SHP77 (cell line): ENCODE results near the gene SLC45A3.

Experiments used
- DNase-seq, 2 experiments: peaks; one replicate each; lab custom pipeline; 2025; lab: John Stamatoyannopoulos, UW

The SLC45A3 gene

DNA sequence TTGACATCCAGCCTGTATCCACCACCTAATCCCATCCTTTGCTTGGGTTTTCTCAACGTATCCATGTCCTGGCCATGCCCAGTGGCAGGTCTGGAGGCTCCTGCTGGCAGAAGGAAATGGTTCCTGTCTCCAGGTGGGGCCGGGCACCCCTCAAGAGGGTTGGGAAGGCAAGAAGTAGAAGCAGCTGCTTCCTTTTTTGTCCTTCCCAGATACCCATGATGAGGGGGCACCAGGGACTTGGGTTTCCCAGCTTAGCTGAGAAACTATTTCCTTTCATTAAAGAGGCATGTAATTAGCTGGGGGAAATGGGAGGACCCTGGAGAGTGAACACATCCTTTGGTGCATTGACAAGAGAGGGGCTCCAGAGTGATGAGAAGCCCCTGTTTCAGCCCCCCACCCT lies 21.1 kb upstream of the SLC45A3 start:
- no peak for DNase-seq

DNA sequence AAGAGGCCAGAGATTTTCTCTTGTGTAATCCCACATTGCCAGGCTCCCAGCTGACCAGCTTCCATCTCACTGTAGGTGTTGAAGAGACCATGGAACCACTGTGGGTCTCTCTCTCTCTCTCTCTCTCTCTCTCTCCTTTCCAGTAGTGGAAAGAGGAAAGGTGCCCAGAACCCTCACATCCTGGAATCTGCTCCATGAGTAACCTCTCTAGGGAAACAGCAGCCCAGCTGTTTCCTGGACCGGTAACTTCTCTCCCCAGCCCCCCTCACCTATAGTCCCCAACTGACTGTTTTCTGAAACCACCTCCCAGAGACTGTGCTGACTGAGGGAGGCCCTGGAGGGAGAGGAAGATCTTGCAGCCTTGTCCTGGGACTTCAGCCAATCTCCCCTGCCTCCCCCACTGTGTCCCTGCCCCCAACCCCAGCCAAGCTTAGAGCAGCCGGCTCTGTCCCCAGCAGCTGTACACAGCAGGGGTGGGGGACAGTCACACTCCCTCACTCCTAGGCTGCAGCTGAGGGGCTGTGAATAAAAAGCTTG lies 20.6 kb upstream of the SLC45A3 start:
- DNase-seq = no peak

DNA sequence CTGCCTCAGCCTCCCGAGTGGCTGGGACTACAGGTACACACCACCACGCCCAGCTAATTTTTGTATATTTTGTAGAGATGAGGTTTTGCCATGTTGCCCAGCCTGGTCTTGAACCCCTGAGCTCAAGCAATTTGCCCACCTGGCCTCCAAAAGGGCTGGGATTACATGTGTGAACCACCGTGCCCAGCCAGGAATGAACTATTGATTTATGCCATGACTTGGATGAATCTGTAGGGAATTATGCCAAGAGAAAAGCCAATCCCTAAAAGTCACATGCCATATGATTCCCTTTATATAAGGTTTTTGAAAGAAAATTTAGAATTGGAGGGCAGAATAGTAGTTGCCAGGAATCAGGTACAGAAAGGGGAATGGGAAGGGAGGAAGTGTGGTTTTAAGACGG lies 19.1 kb upstream of the SLC45A3 start:
- DNase-seq = no peak

DNA sequence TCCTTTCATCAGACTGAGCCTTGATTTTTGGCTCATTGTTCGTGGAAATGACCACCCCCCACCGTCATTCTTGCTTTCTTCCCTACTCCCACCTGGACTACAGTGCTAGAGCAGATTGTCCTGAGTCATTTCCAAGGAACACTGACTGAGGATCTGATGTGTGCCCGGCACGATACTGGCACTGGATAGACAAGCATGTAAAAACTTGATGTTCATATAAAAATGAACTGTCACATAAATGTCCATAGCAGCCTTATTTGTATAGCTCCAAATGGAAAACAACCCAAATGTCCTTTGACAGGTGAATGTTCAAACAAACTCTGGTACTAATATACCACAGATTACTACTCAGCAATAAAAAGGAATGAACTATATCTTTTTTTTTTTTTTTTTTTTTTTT lies 18.6 kb upstream of the SLC45A3 start:
- no peak for DNase-seq

DNA sequence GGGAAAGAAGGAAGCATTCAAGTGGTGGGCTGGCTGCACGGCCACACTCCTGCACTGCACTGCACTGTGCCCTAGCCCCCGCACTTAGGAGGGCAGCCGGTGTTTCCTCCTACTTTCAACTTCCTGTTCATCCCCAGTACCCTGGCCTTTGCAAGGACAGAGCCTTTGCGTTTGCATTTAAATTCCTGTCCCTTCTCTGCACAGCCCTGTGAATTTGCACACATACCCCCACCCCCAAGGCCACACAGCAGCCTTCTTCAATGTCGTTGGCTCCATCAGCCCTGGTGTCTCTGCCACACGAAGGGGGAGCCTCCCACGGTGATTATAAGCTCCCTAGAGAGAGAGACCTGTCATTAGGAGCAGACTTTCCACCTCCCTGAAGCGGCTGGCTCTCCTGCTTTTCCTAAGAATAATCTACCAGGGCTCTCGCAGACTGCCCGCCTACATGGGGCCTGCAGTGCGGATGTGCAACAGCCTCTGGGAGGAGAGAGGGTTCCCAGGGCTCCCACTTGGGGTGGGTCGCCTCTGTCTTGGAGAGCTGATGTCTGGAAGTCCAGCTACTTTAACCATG lies 13.2 kb upstream of the SLC45A3 start:
- DNase-seq = no peak

DNA sequence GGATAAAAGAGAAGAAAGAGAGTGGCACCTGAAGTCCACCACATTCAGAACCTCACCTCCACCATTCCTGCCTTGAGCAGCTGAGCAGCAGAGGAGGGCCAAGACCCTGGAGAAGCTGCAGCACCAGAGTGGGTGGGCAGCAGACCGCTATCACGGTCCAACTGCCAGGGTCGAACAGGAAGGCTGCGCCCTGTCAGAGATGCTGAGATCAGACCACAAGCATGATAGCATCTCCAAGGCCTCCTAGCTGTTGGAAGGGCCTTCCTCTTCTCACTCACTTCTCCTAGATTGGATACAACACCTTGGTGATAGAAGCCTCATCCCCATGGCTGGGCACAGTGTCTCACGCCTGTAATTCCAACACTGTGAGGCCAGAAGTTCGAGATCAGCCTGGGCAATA lies 12.1 kb upstream of the SLC45A3 start:
- DNase-seq = no peak

DNA sequence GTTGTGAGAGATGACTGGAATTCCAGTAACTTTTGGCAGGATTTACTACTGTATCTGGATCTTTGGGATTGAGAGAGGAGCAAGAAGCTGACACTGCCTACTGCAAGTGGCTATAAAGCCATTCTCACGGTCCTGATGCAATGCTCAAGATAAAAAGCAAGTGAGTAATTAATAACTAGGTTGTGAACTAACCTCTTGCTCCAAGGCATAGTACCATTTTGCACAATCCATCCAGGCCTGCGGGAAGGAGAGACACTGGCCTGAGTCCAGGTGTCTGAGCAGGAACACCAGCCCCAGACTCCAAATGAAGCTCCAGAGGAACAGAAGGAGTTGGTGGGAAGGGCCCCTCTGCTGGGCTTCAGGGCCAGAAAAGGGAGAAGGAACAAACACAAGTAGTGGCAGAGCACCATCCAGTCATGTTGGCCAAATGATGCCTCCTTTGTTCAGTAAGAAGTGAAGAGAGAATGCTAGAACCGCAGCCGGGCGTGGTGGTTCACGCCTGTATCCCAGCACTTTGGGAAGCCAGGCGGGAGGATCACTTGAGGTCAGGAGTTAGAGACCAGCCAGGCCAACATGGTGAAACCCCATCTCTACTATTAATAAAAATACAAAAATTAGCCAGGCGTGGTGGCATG lies 9.9 kb upstream of the SLC45A3 start:
- no peak for DNase-seq

DNA sequence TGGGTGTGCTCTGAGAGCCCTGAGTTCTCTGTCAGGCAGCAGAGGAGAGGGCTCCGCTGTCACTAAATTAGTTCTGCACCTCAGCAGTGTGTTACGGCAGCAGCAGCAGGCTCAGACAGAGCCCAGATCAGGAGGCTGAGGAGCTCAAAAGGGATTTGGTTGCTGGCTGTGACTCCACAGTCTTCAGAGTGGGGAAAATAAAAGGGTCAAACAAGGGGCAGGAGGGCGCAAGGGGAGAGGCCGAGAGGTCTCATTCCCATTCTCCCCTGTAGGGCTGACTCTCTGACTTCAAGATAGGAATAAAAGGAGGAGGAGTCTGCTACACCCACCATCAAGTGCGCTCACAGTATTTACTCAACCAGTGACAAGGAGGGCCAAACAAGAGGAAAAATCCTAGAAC lies 9.2 kb upstream of the SLC45A3 start:
- no peak for DNase-seq

DNA sequence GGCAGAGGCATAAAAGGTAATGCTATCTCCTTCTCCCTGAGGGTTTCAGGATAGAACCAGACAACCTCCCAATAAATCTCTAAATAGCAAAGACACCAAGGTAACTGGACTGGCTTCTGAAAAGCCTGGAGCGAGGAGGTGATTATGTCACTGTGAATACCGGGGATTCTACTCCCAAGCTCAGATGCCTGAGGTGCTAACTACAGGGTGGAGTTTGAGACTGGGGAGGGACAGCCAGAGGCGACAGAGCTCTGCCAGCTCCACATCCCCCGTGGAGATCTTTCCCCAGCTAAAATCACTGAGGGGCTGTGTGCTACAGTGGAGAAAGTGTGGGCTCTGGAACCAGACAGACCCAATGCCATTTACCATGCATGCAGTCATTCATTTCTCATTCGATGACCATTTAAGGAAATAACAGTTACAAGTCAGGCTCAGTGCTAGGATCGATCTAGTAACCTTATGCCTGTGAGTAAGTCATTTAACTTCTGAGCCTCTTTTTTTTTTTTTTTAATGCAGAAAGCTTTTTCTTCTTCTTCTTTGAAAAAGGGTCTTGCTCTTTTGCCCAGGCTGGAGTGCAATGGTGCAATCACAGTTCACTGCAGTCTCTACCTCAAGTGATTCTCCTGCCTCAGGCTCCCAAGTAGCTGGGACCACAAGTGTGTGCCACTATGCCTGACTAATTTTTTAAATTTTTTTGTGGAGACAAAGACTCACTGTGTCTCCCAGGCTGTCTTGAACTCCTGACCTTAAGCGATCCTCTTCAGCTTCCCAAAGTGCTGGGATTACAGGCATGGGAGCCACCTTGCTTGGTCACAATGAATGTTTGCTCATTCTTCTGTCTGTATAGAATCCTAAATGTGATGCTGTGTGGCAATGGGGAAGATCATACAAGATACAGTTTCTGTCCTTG lies 8.1 kb upstream of the SLC45A3 start:
- no peak for DNase-seq

DNA sequence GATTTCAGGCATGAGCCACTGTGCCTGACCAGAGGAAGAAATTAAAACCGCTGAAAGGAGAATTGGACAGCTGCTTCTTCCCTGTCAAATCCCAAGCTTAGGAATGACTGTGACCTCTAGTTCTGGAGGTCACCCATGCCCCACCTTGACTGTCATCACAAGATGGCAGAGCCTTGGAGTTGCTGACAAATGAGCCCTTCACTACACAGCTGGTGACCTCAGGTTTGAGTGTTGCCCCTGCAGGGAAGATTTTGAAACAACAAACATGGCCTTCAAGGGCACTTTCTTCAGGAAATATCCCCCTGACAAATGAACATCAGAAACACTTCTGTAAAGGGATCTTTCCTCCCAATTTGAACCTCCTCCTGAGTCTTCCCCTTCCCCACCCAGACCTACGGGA lies 6.9 kb upstream of the SLC45A3 start:
- DNase-seq = no peak

DNA sequence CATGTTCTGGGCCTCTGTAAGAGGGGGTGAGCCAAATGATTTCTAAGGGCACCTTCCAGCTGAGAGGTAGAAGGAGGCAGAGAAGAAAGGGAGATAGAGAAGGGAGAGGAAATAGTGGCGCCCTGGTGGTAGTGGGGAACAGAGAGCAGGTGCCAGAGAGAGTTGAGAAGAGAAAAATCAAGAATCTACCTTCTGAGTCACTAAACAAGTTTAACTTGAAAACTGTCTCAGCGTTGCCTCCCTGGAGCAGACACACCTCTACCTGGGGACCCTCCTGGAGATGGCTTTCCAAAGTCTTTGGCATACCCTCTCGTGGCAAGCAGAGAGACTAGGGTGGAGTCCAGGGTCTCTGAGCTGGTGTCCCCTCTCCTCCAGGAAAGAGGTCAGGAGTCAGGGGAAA lies 1.1 kb upstream of the SLC45A3 start:
- DNase-seq = no peak

DNA sequence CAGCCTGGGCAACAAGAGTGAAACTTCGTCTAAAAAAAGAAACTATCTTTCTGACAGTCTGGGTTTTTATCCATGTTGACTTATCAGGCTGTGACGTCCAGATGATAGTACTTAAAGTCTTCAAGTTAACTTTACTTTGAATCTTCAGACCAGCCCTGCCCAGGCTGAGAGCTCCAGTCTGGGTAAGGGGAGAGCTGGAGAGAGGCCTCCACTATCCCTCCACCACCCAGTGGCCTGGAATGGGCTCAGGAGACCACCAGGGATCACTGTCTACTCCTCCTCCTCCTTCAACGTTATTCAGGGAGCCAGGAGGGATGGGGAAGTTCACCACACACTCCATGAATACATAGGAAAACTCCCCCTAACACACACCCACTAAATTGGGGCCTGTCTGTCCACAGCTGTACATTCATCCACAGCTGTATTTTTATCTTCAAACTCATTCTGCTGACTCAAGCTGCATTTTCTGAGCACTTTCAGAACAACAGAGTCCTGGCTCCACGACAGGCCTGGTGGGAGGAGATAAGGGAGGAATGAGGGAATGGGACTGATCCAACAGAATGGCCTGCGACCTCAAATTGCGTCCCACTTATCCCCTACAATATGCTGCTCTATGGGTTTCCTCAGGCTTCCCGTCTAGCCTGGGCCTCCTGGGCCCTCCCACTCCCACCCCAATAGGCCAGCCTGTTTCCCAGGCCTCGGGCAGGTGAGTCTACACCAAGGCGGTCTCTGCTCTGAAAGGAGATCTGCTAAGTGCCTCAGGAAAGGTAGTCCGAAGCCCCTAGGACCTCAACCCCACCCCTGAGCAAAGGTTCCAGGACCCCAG lies 1.8 kb downstream of the SLC45A3 start:
- no peak for DNase-seq

DNA sequence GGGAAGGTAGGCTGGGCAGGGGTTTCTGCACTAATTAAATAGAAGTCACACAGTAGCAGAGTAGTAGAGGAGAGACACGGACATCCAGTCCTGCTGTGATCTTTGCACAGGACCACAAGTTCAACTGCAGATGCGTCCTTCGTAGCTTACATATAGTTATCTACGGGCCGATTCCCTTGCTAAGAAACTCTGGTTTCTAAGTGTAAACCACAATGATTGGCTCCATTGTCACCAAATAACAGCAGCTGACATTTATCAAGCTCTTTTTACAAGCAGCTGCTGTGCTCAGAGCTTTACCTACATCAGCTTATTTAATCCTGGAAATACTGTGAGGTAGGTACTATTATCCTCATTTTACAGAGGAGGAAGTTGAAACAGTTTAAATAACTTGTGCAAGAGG lies 3.1 kb downstream of the SLC45A3 start:
- DNase-seq = no peak

DNA sequence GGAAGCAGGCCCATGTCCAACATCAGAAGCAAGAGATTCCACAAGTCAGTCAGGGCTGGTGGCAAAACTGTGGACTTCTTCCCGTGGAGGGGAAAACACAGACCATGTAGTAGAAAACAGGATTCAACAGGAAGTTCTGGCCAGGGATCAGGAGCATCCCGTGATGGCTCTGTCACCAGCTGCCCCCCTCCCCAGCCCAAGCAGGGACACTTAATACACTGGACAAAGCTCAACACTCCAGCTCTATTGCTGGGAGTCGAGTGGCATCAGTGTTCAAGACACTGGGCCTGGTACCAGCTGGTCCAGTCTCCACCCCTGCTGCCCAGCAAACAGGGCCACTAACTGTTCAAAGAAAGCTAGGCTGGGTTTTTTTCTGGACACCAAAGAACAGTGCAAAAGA lies 3.7 kb downstream of the SLC45A3 start:
- no peak for DNase-seq

DNA sequence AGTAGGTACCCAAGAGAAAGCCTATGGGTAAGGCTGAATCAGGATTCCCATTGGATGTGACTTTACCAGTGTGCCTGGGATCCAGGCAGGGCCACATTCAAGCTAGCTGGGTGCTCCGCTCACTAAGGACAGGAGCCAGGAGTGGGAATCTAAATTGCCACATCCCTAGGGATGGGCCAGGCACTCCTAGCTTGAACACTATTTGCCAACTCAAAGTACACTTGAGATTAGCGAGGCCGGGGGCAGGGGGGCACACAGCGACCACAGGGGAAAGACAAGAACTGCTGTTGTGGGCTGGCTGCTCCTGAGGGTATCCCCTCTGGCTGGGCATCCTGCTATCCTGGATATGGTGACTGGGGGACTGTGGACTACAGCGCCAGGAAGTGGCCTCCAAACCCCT lies 4.3 kb downstream of the SLC45A3 start:
- no peak for DNase-seq

DNA sequence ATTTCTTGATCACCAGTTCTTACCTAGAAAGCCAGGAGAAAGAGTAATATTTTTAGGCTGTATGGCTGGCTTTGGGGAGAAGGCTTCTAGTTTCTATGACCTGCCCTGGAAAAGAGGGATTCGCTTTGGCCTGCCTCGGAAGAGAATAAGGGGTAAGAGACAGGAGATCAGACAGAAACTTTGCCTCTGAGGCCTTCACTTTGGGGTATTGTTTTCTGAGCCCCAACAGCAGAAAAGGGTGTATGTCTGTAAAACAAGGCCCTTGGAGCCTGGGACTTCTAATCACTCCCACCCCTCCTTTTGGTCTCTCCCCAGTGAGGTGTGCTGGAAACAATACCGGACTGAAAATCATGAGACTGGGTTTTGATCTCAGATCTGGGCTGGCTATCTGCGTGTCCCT lies 5.1 kb downstream of the SLC45A3 start:
- no peak for DNase-seq

DNA sequence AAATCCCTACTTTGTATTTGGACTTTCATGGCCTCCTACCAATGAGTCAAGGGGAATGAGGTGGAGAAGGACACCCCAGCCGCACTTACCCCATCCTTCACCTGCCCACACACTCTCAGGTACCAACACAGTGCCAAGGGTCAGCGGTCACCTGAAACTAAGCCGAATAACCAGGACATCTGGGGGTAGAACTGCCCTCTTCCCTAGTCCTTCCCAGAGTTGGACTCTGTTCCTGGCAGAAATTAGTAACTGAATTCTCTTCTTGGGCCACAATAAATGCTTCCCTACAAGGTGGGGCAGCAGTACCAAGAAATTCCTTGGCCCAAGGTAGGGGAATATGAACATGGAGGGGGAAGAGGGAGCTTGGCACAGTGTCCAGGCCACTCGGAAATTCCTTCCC lies 7.3 kb downstream of the SLC45A3 start:
- DNase-seq = no peak

DNA sequence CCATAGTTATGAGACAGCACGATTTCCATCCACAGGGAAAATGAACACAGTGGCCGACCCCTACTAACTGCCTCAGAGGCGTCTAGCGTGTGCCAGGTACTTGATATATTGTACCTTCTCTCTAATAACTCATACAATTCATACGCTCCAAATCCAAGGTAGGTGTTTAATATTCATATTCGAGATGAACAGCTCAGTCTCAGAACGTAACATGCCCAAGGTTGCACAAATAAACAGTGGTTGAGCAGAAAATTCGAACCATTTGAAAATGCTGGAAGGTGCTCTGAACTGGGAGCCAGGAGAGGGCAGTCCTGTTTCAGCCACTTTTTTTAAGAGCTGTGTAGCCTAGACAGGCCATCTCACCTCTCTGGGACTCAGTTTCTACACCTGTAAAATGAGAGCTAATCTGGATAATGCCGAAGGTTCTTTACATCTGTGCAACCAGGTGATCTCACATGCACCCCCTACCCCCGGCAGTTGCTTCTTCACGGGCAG lies 7.9 kb downstream of the SLC45A3 start:
- no peak for DNase-seq

DNA sequence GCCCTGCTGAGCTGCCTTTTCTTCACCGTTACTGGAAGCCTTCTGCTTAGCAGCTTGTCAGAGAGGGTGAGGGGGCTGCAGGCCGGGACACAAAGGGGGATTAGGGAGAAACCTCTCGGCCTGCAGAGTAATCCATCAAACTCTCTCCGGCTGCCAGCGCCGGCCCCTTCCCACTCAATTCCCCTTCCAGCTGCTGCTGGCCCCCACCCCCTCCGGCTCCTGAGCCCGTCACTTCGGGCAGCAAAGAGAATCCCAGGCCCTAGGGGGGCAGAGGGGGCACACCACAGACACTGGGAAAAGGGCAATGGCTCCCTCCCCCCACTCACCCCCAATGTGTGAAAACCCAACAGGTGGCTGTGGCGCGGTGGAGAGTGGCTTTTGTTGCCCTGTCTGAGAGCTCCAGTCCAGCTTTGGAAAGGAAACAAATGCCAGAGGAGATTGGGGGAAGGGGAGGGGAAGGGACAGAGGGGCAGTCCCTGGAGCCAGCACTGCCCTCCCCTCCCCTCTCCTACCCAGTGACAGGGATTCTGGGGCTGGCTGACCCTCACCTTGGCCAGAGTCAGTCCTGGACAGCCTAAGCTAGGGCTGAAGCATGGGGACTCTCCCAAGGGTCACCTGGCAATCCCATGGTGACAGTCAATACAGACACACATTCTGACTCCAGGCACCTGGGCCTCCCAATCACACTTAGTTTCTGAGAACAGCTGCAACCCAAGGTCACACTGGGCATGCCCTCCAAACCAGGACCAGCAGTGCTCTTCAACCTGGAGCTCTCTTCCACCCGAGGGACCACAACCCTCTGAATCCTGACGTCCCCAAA lies 9.5 kb downstream of the SLC45A3 start:
- DNase-seq = no peak

DNA sequence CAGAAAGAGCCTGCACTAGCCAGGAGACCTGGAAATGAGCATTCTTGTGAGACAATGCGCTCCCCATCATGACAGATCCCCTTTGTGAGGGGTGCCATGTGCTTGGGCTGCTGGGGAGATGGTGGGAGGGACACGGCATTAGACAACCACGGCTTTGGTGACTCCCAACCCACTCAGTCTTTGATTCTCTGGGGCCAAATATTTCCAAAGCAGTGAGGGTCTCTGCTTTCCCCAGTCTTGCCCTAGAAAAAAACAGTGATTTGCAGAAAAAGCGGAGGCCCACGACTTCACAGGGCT lies 10.2 kb downstream of the SLC45A3 start:
- DNase-seq = no peak
